Raji (cell line): Measurements from ENCODE around the gene ATXN10.

Experiments used
- POLR2A ChIP-seq: IDR thresholded peaks from 2 replicates; pipeline ENCODE4 v1.6.1; 2011; ENCODE audit warnings: low read depth, low read length, control low read depth; ENCODE audit not compliant: insufficient read depth

ATXN10 gene

GRCh38 chr22:45891996-45892621 is 220.5 kb downstream of the ATXN10 start:
- TF ChIP-seq POLR2A: no peak

- TF ChIP-seq POLR2A: no peak
Observed at GRCh38 chr22:45892681-45893461, 221.2 kb downstream of the ATXN10 start.

GRCh38 chr22:45893516-45893915 is 221.9 kb downstream of the ATXN10 start:
- no peak for TF ChIP-seq POLR2A
